ENCODE data around the gene ALG3.

- no peak for TF ChIP-seq EZH2 (optimal IDR thresholded peaks at IDR 0.05; ENCODE audit: low read depth, low read length)
- no peak for TF ChIP-seq CTCF (IDR thresholded peaks at IDR 0.05; ENCODE audit: low read length)
Observed at GRCh38 chr3:184193991-184194539, 54.7 kb downstream of the ALG3 start.

All from MM.1S (cell line).